ENCODE measurements around the gene RMI1.
A peak's percentile ranks its signal among the peaks of the same experiment; 100 is the strongest.

RMI1 gene

DNA sequence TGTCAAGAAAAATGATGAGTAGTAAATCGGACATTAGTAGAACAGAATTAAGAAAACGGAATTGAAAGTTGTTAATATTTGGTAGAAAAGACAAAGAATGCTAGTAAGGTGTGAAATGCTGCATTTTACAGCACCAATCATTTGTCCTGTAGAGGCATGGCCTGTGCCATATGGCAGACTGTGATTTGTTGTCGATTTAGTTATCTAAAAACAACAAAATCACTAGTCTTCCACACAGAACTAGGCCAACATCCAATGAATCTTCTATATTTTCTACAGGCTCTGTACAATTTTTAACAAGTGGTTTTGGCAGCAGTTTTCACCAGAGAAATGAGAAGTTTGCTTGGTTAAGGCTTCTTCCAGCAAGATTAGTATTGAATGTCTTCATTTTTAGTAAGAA, 11.0 kb upstream of the RMI1 start:
- DNase-seq (ENCODE audit: low spot score) = no peak

DNA sequence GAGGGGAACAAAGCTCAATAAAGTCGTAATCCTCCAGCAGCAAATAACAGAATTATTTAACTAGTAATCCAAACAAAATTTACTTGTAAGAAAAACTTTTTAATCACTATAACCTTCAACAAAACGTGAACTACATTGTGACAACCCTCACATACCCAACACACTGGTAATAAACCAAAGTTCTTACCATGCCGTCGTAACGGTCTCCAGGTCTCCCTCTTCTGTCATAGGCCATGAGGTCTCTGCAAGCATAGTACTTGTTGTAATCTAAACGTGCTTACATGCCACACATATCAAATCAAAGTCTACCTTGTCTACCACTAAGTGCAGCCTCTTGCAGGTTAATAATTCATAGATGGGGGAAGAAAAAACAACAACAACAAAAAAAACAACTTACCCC, 9.1 kb upstream of the RMI1 start:
- no peak for DNase-seq (ENCODE audit: low spot score)

DNA sequence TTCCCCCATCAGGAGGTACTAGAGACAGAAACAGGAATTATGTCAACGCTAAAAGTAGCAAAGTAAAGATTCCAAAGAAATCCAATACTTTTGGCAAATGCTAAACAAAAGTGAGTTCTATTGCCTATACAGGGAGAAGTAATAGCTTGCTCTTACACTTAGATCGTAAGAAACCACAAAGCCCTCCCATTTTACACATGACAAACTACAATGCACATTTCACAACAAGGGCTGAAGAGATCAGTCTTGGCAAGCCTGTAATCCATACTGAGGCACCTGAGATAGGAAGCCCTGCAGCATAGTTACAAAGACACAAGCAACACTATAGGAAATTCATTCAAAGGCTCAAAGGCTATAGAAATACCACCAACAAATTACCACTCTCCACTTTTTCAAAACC, 8.3 kb upstream of the RMI1 start:
- no peak for DNase-seq (ENCODE audit: low spot score)

DNA sequence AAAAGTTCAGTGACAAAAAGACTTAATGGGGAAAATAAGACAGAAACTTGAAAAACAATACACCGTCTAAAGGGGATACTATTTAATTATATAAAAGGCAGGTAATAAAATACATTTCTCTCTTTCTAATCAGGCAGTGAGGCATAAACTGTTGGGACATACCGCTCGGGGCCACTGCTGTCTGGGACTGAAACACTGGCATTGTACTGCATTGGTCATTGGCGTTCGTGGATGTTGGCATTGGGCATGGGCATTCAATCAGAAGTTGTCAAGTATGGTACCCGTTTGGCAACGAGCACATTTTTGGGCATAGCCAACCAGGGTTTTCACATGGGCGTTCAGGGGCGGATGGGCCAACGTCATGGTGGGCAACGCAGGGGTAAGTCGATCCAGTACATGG, 5.3 kb upstream of the RMI1 start:
- no peak for DNase-seq (ENCODE audit: low spot score)

DNA sequence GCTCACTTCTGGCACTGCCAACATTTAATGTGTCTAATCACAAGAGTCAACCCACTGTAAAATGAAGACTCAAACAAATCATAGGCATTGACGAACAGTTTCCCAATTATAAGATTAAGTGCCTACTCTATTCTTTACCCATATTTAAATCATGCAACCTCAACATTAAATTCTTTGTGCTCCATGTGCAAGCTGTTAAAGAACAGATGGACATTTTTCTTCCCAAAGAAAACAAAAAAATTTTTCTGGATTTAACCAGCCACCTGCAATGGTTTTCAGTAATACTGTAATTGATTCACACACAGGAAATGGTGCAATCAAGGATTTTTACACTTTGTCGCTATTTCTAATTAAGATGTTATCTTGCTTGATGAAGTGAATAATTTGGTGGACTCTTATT, 4.2 kb upstream of the RMI1 start:
- no peak for DNase-seq (ENCODE audit: low spot score)

DNA sequence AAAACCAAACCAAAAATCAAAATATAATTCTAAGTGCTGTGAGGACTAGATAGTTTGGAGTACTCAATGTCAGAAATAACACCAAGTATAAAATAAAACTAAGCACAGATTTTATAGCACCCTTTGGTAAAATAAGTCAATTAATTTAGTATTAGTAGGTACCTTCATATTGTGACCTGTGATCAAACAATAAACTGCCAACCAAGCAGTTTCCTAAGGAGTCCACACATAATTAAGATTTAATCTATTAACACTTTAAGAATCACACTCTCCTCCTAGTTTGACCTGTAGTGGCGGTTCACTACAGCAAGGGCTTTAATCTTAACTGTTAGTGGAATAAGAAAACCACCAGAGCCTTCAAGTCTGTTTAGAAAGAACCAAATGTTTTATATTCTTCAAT, 3.4 kb upstream of the RMI1 start:
- DNase-seq (ENCODE audit: low spot score) = no peak

DNA sequence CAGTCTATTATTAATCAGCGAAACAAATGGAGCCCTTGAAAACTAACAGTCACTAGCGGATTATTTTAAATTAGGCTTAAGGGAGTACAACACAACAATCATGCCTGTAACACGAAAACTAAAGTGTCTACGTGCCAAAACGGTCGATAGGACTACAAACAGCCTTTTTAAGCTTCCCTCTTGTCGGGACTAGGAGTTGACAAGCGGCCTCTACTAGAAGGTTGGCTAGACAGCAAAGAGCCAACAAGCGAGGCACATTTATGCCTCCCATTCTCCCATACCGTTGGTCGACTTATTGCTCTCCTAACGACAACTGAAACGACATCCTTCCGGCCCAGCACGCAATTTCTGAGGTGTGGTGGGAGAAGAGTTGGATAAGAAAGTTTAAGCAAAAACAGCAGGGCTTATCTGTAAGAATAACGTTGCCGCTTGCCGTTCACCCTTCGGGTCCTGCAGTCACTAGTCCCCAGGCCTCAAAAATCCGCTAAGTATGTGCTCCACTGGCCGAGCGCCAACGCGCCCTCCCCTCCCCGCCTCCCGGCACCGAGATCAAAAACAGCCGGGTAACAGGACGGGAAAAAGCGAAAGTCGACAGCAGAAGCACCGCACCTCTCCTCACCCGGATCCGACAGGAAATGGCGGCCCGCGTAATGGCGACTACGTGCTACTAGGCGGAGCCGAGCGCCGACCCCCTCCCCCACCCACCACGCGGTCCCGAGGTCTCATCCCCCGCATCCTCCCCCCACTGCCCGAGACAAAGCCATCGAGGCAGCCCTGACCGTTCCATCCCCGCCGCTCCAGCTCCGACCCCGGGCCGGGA, 1.4 kb upstream of the RMI1 start:
- peak; percentile 80 for DNase-seq (ENCODE audit: low spot score)

DNA sequence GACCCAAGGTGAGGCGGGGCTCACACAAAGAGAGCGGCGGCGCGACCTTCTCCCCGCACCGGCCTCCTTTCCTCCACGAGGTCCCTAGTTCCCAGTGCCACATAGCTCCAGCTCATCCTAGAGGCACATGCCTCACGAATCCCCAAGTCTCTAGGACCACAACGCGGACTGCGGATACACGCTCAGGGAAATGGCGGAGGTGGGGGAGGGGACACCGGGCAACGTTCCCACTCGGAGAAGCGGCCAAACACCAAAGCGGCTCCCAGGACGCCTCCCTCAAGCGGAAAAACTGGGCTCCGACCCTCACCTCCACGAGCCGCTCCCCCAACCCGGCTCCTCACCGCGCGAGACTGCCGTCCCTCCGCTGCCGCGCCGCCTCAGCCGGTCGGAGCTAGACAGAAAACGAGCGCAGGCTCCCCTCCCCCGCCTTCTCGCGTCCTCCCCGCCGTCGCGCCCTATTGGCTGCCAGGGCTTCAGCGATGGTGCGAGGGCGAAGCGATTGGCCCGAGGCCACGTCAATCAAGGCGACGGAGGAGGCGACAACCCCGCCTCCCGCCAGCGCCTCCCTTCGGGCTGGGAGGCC, 702 bp upstream of the RMI1 start, which contains the start of gene HNRNPK:
HNRNPK (minus strand) TSS at position 404 of the 583 bp plus-strand sequence. CDS start 1,963 bp downstream, outside the sequence.
- peak; percentile 100 for DNase-seq (ENCODE audit: low spot score)

DNA sequence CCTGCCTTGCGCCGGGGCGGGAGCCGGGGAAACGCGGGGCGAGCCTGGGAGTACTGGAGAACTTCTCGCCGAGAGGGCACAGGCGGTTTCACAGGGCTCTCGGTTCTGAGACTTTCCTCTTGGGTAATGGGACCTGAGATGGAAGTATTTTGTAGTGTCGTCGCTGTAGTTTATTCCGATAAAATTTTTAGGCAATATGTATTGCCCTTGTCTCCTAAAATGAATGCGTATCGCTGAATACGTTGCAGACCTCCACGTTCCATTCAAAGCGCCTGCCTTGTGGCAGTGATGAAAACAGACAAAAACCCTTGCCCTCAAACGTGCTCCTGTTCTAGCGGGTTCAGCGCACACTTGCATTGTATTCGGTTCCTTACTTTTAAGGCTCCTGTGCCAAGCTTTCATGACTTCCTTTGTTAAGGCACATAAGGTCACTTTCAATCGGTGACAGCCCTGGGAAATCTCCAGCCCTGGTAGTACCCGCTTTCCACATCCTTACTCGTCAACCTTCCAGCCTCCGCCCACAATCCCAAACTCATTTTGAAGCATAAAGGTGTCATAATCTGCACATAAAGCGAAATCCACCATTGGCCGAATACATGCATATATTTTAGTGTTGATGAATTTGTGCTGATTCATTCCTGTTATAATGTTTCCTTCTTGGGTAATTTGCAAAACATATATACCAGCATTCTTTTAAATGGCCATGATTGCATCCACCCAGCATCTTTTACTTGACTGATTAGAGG, 694 bp downstream of the RMI1 start:
- peak; percentile 14 for DNase-seq (ENCODE audit: low spot score)

DNA sequence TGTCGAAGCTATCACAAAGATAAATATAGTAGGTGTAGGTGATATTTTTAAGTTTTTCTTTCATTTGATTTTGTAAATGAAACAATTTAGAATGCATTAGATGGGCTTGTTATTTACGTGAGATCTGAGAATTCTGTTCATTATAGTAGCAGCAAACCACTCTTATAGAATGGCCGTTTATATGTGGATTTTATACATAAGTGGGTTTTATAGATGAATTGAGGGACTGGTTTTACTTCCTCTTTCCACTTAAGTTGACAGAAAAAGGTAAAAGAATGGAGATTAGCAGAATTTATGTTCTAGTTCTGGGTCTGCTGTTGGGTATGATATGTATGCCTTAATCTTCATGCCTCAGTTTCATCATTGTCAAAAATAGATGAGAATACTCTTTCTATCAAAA, 5.6 kb downstream of the RMI1 start:
- DNase-seq (ENCODE audit: low spot score) = peak; percentile 8

DNA sequence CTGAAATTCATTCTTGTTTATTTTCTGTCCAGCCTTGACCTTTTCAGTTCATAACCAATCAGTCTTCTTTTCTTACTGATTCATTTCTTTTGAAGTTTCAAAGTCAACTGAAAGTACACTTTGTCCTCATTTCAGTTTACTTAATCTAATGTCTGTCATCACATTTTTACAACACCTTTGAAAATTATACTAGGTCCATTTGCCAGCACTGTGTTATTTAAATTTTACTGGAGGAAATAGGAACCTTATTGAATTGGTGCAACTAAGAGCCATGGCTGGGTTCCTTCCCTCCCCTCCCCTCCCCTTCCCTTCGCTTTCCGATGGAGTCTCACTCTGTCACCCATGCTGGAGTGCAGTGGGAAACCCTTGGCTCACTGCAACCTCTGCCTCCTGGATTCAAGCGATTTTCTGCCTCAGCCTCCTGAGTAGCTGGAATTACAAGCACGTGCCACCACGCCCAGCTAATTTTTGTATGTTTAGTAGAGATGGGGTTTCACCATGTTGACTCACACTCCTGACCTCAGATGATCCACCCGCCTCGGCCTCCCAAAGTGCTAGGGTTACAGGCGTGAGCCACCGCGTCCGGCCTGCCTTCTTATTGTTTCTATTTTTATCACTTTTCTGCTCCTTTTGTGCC, 6.3 kb downstream of the RMI1 start:
- no peak for DNase-seq (ENCODE audit: low spot score)

DNA sequence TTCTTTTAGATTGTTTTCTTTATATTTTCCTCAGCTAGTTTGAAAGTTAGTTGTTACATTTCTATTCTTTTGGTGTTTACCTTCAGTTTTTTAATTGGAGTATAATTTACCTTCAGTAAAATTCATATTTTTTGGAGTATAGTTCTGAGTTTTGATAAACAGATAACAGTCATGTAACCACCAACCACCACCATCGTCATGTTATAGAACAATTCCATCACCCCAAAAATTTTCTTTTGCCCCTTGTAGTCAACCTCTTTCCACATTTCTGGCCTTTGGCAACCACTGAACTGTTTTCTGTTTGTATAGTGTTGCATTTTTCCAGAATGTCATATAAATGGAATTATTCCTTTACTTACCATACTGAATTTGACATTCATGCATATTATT, 6.8 kb downstream of the RMI1 start:
- no peak for DNase-seq (ENCODE audit: low spot score)

DNA sequence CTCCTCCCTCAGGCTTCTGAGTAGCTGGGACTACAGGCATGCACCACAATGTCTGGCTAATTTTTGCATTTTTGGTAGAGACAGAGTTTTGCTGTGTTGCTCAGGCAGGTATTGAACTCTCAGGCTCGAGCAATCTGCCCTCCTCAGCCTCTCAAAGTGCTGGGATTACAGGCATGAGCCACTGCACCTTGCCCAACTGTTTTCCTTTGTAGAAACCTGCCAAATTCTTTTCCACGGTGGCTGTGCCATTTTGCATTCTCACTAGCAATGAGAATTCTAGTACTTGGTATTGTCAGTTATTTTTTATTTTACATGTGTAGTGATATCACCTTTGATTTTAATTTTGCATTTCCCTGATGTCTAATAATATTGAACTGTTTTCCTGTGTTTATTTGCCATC, 7.8 kb downstream of the RMI1 start:
- DNase-seq (ENCODE audit: low spot score) = no peak

DNA sequence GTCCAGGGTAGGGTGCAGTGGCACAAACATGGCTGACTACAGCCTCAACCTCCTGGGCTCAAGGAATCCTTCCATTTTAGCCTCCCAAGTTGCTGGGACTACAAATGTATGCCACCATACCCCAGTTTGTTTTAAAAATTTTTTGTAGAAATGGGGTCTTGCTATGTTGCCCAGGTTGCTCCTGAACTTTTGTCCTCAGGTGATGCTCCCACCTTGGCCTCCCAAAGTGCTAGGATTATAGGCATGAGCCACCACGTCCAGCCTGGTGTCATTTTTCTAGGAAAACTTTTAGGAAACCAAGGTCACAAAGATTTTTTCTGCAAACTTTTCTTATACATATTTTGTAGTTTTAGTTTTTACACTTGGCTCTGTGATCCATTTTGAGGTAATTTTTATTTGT, 10.8 kb downstream of the RMI1 start:
- DNase-seq (ENCODE audit: low spot score) = no peak

DNA sequence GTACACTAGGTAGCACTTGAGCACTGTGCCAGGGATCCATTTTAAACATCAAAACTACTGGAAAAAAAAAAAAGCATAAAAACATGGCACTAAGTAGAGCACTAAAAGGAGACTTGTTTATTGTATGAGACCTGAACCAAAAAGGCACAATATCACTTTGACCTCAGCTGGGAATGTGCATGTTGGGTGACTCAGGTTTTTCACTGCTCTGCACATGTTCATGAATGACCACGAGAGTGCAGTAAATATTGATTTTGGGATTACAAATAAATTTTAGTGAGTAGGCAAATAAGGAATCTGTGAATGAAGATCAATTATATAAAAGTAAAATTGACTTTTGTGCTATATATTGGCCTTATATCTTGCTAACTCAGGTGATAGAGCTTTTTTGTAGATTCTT, 11.8 kb downstream of the RMI1 start:
- DNase-seq (ENCODE audit: low spot score) = no peak

DNA sequence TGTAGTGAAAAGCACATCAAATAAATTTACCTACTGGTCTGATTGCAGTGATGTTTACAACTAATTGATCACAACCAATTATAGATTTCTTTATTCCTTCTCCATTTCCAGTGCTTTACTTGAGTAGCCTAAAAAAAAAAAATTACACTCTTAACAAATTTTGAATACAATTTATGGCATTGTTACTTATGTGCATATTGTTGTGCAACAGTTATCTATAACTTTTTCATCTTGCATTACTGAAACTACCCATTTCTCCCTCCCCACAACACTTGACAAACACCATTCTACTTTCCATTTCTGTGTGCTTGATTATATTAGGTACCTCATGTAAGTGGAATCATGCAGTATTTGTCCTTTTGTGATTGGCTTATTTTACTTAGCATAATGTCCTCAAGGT, 12.3 kb downstream of the RMI1 start:
- no peak for DNase-seq (ENCODE audit: low spot score)

DNA sequence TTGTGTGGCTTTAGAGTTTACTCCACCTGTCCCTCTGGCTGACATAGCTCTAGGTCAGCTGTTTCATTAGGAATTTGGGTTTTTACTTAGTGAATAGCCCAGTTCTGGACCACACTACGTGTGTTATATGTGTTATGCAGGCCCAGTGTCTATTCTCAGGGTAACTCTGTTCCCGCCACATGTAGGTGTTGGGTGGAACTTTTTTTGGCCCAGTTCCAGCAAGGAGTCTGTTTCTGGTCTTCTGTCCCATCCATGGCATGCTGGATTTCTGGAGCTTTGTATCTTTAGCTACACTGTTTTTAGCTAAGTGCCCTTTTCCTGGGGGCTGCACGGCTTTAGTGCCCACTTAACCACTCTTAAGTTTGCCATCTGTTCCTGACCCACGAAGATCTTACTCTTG, 15.5 kb downstream of the RMI1 start:
- no peak for DNase-seq (ENCODE audit: low spot score)

DNA sequence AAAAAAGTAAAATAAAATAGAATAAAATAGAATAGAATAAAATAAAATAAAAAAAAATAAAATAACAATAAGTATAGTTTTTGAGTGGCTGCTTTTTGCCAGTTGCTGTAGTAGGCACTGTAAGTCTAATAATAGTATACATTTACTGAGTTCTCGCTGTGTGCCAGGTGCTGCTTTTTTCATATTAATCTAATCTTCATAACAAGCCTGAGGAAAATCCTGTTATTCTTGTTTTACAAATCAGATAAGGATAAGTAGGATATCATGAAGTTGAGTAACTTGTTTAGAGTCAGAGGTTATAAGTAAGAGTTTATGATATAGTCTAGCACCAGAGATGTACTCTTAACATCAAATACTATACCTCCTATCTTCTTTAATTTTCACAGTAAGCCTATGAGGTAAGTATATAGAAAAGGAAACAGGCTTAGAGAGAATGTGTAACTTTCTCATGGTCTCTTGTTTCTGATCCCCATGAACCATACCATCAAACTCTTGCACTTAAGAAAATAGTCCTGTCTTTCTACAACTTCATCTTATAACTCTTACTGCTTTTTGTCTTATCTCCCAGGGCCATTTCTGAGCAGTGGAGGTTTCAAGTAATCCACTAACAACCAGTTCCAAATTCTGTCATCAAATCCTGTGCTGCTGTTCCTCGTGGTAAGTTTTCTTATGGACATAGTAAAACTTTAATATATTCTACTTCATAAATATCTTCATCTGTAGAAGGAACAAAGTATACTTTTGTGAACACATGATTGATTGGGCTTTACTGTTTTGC, 18.7 kb downstream of the RMI1 start:
- DNase-seq (ENCODE audit: low spot score) = no peak

DNA sequence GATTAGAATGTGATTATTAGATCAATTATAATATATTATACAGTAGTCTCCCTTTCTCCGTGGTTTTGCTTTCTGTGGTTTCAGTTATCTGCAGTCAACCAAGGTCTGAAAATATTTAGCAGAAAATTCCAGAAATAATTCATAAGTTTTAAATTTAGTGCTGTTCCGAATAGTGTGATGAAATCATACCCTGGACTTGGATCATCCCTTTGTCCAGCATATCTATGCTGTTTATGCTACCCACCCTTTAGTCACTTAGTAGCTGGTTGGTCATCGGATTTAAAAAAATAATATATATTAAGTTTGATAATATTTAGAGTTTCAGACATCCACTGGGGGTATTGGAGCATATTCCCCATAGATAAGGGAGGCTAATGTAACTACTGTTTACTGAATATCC, 19.6 kb downstream of the RMI1 start:
- no peak for DNase-seq (ENCODE audit: low spot score)

DNA sequence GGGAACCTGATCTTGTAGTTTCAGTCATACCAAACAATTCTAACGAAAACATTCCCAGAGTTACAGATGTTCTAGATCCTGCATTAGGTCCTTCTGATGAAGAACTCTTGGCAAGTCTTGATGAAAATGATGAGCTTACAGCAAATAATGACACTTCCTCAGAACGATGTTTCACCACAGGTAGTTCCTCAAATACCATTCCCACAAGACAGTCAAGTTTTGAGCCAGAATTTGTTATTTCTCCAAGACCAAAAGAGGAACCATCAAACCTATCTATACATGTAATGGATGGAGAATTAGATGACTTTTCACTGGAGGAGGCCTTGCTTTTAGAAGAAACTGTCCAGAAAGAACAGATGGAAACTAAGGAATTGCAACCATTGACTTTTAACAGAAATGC, 21.0 kb downstream of the RMI1 start:
- no peak for DNase-seq (ENCODE audit: low spot score)

DNA sequence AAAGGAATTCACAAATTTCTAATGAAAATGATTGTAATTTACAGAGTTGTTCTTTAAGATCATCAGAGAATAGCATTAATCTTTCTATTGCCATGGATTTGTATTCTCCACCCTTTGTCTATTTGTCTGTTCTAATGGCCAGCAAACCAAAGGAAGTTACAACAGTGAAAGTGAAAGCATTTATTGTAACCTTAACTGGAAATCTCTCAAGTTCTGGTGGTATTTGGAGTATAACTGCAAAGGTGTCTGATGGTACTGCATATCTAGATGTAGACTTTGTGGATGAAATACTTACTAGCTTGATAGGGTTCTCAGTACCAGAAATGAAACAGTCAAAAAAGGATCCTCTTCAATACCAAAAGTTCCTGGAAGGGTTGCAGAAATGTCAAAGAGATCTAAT, 21.7 kb downstream of the RMI1 start:
- no peak for DNase-seq (ENCODE audit: low spot score)

DNA sequence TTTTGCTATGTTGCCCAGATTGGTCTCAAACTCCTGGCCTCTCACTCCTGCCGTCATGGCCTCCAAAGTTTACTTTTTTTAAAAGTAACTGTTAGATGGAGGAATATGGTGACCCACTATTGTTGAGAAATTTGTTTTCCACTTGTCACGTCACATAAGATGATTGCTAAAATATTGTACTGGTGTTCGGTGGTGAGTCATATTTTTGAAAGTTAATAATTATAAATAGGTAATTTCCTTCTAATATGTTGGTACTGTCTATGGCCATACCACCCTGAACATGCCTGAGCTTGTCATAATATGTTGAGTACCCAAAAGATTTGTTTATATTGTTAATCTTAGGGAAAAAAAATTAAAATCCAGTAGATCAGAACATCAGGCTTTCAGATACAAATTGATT, 22.6 kb downstream of the RMI1 start:
- DNase-seq (ENCODE audit: low spot score) = no peak

All from germinal center (tissue), 1 donor.